Thoracic aorta (tissue), 2 donors: Measurements from ENCODE around the gene CST11. TPM values are rescaled to one million over a fixed set of nuclear protein-coding genes. Genes with fewer than 3 reads are reported as not detected.

Source experiments
- ATAC-seq: fragments of 150-250 bp; one replicate; pipeline ENCODE4 v1.8.0; 2017; ENCODE audit warnings: low read depth; ENCODE audit not compliant: insufficient number of reproducible peaks, low FRiP score
- DNase-seq: peaks from one replicate; pipeline ENCODE4 v3.0.0-alpha.2; 2020; ENCODE audit warnings: low spot score
- H3K27ac ChIP-seq, 2 donors: fragments of 200-600 bp; sonication (generic); 1 replicate in 1 of 2; 2 replicates in 1 of 2; pipeline ENCODE4 v1.5.1; 2016; ENCODE audit warnings: mild to moderate bottlenecking in 2 of 2, moderate library complexity in 2 of 2
- H3K27me3 ChIP-seq: fragments of 200-600 bp; sonication (generic); replicated peaks from 2 replicates; pipeline ENCODE4 v1.6.0; 2016; ENCODE audit warnings: mild to moderate bottlenecking; ENCODE audit not compliant: insufficient read depth
- H3K36me3 ChIP-seq: fragments of 200-600 bp; sonication (generic); one replicate; pipeline ENCODE4 v1.5.1; 2016
- H3K4me1 ChIP-seq, 2 donors: fragments of 200-600 bp; sonication (generic); 1 replicate in 1 of 2; 2 replicates in 1 of 2; pipeline versions ENCODE4 v1.5.1 to v1.6.0; 2016; ENCODE audit warnings: low read depth in 2 of 2, mild to moderate bottlenecking in 1 of 2; ENCODE audit not compliant: control insufficient read depth in 1 of 2
- H3K4me3 ChIP-seq: fragments of 200-600 bp; sonication (generic); 2 replicates; pipeline ENCODE4 v1.5.1; 2016; ENCODE audit warnings: mild to moderate bottlenecking
- H3K9me3 ChIP-seq: fragments of 200-600 bp; sonication (generic); 2 replicates; pipeline ENCODE4 v1.5.1; 2016
- total RNA-seq, 2 donors: library from RNA; depleted of rRNA; stranded (reverse); fragments of >200 nt; gene quantifications; one replicate each; pipeline versions ENCODE4 v1.1.0 to v1.2.3, GENCODE V29; 2016
- TF ChIP-seq, protein P1 (sequence below): fragments of 200-600 bp; sonication (generic); IDR thresholded peaks from one replicate; pipeline ENCODE4 v1.5.1; 2019; ENCODE audit warnings: antibody characterized with exemption

The CST11 gene, protein sequence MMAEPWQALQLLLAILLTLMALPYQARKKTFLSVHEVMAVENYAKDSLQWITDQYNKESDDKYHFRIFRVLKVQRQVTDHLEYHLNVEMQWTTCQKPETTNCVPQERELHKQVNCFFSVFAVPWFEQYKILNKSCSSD
- not detected for total RNA-seq

DNA sequence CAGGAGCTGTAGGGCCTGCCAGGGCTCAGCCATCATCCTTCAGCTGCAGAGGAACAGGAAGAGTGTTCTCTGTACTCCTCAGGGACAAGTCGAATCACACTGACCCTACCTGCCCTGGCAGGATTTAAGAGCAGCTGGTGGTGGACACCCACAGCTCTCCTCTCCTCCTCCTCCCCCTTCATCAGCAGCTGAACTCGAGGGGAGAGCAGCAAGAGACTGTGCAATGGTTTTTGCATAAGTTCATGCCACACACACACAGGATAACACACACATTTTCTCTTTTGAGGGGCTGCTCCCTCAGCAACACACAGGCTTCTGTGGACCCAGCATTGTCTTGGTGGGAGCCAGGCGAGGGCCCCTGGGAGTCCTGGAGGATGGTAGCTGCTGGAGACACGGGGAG, at the start of gene CST11:
TSS of gene CST11 (minus strand) at position 101 of the 400 bp plus-strand sequence. CDS start at position 36, 65 bp downstream.
- no peak for ATAC-seq
- H3K36me3 ChIP-seq: no peaks in the 10 kb centered on the region
- H3K9me3 ChIP-seq: no peaks in the 10 kb centered on the region
- TF ChIP-seq, protein P1, sequence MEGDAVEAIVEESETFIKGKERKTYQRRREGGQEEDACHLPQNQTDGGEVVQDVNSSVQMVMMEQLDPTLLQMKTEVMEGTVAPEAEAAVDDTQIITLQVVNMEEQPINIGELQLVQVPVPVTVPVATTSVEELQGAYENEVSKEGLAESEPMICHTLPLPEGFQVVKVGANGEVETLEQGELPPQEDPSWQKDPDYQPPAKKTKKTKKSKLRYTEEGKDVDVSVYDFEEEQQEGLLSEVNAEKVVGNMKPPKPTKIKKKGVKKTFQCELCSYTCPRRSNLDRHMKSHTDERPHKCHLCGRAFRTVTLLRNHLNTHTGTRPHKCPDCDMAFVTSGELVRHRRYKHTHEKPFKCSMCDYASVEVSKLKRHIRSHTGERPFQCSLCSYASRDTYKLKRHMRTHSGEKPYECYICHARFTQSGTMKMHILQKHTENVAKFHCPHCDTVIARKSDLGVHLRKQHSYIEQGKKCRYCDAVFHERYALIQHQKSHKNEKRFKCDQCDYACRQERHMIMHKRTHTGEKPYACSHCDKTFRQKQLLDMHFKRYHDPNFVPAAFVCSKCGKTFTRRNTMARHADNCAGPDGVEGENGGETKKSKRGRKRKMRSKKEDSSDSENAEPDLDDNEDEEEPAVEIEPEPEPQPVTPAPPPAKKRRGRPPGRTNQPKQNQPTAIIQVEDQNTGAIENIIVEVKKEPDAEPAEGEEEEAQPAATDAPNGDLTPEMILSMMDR: no peak
- no peaks in the 10 kb centered on the region for H3K4me1 ChIP-seq
- H3K27me3 ChIP-seq: no peaks in the 10 kb centered on the region
- H3K4me3 ChIP-seq: no peak within 1 kb of the TSS
- no peak within 1 kb of the TSS for H3K27ac ChIP-seq
- DNase-seq: no peak

DNA sequence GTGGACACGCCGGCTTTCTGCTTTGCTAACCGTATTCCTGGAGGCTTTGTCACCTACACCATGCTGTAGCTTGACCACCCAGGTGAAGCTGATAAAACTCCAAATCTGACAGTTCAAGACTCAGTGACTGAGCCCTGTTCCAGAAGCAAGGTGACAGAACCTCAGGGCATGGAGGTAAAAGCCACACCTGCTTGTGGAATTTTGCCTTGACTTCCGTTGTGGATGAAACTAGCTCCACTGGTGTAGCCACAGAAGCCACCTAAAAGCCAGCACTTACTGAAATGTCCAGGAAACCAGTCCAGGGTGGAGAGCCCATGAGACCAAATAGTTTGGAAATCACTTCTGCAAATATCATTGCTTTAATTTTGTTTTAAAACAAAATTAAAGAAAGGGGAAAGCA, 49.2 kb upstream of the CST11 start:
- Histone ChIP-seq H3K4me3 (no peak overlapping the region), H3K4me1 (no peaks in the 10 kb centered on the region), H3K9me3 (no peaks in the 10 kb centered on the region), H3K27me3 (no peaks in the 10 kb centered on the region), H3K36me3 (no peaks in the 10 kb centered on the region), H3K27ac (no peak overlapping the region)
- ATAC-seq (no peak), DNase-seq (no peak)
- TF ChIP-seq, protein P1: no peak

DNA sequence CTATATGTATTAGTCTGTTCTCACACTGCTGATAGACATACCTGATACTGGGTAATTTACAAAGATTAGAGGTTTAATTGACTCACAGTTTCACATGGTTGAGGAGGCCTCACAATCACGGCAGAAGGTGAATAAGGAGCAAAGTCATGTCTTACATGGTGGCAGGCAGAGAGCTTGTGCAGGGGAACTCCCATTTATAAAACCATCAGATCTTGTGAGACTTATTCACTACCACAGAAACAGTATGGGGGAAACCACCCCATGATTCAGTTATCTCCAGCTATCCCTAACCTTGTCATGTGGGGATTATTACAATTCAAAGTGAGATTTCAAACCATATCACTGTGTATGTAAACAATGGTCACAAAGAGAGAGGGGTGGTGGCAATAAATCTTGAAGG, 44.9 kb upstream of the CST11 start:
- TF ChIP-seq, protein P1: no peak
- Histone ChIP-seq H3K4me1 (no peaks in the 10 kb centered on the region), H3K4me3 (no peak overlapping the region), H3K9me3 (no peaks in the 10 kb centered on the region), H3K27me3 (no peaks in the 10 kb centered on the region), H3K27ac (no peak overlapping the region), H3K36me3 (no peaks in the 10 kb centered on the region)
- ATAC-seq (no peak), DNase-seq (no peak)

DNA sequence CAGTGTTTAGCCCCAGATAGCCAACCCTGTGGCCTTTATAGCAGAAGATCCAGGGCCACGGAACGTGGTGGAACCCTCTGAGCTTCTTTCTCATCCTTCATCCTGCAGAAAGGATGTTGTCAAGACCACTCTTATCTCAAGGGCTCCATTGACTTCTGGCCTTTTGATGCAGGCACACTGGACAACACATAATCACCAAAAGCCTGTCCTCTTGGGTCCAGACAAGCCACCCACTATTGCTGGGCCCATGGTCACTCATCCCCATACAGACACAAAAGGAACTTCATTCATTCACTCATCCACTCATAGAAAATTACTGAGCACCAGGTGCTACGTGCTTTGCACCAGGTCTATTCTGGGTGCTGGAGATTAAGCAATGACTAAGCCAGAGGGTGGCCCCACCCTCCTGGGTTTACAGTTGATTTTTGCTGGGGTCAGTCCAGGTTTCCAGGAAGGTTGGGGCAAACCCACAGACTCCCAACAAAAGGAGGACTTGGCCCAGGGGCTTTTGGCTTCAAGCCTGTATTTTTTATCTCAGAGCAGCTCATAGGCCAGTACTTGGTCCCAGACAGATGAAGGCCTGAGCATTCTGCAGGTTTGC, 40.6 kb upstream of the CST11 start:
- TF ChIP-seq, protein P1: no peak
- ATAC-seq: no peak
- H3K27ac ChIP-seq: no peak overlapping the region
- no peaks in the 10 kb centered on the region for H3K27me3 ChIP-seq
- H3K36me3 ChIP-seq: no peaks in the 10 kb centered on the region
- DNase-seq: no peak
- no peak overlapping the region for H3K4me3 ChIP-seq
- H3K4me1 ChIP-seq: no peaks in the 10 kb centered on the region
- no peaks in the 10 kb centered on the region for H3K9me3 ChIP-seq

DNA sequence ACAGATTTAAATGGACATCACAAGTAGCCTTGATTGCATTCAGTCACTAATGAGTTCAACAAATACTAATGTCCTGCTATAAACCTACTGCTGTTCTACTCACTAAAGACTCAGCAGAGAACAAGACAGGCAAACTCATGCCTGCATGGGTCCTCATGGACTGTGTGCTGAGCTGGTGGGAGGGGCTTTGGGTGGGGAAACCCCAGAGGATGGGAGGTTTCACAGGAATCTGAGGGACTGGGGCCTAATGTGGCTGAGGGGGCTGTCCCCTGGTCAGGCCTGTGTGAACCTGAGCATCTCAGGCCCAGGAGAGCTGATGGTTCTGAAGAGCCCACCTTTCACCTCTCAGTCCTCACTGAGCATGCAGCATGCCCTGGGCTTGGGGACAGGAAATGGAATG, 39.6 kb upstream of the CST11 start:
- Histone ChIP-seq H3K36me3 (no peaks in the 10 kb centered on the region), H3K27ac (no peak overlapping the region), H3K9me3 (no peaks in the 10 kb centered on the region), H3K27me3 (no peaks in the 10 kb centered on the region), H3K4me1 (no peaks in the 10 kb centered on the region), H3K4me3 (no peak overlapping the region)
- TF ChIP-seq, protein P1: no peak
- no peak for ATAC-seq
- no peak for DNase-seq
